Right atrium auricular region (tissue), 2 donors: ENCODE measurements around the gene FBXO21. TPM values are rescaled to one million over a fixed set of nuclear protein-coding genes. Genes with fewer than 3 reads are reported as not detected.

Source experiments
- DNase-seq: peaks from one replicate; pipeline ENCODE4 v3.0.0-alpha.2; 2019; ENCODE audit warnings: low spot score
- H3K27ac ChIP-seq, 2 donors: fragments of 200-600 bp; sonication (generic); 1 replicate in 1 of 2; 2 replicates in 1 of 2; pipeline ENCODE4 v1.5.1; 2016 to 2019
- H3K27me3 ChIP-seq, 2 donors: fragments of 200-600 bp; sonication (generic); one replicate each; pipeline versions ENCODE4 v1.5.1 to v1.6.0; 2017 to 2019
- H3K36me3 ChIP-seq: fragments of 200-600 bp; sonication (generic); one replicate; pipeline ENCODE4 v1.5.1; 2016
- H3K4me1 ChIP-seq, 2 donors: fragments of 200-600 bp; sonication (generic); one replicate each; pipeline versions ENCODE4 v1.5.1 to v1.6.0; 2017 to 2019
- H3K4me3 ChIP-seq, 2 donors: fragments of 200-600 bp; sonication (generic); 1 replicate in 1 of 2; 2 replicates in 1 of 2; pipeline ENCODE4 v1.5.1; 2017 to 2019; ENCODE audit warnings: mild to moderate bottlenecking in 1 of 2, moderate library complexity in 1 of 2
- H3K9me3 ChIP-seq, 2 donors: fragments of 200-600 bp; sonication (generic); one replicate each; pipeline ENCODE4 v1.5.1; 2019
- total RNA-seq, 2 donors: library from RNA; depleted of rRNA; stranded (reverse); fragments of >200 nt; gene quantifications; one replicate each; pipeline ENCODE4 v1.1.0, GENCODE V29; 2016
- TF ChIP-seq, protein P1 (sequence below), 2 donors: fragments of 200-600 bp; sonication (generic); IDR thresholded peaks; one replicate each; pipeline ENCODE4 v1.5.1; 2019; ENCODE audit warnings: antibody characterized with exemption in 2 of 2

FBXO21 gene
- total RNA-seq, 2 donors from 2014 or later = 43.5 to 77.9 TPM

DNA sequence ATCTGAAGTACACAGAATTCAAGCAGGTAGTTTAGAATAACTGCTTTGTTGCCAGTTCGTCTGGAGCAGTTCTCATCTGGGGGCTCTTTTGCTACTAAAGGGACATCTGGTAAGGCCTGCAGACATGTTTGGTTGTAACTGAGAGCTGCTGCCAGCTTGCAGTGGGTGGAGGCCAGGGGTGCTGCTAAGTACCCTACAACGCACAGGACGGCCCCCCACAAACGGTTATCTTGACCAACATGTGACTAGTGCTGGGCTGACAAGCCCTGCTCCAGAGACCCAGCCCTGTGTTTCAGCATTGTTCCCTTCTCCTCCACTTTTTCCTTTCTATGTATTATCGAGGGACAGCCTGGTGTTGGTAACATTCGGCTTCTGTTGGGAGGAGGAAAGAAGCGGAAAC lies 40.8 kb downstream of the FBXO21 start:
- TF ChIP-seq, protein P1, sequence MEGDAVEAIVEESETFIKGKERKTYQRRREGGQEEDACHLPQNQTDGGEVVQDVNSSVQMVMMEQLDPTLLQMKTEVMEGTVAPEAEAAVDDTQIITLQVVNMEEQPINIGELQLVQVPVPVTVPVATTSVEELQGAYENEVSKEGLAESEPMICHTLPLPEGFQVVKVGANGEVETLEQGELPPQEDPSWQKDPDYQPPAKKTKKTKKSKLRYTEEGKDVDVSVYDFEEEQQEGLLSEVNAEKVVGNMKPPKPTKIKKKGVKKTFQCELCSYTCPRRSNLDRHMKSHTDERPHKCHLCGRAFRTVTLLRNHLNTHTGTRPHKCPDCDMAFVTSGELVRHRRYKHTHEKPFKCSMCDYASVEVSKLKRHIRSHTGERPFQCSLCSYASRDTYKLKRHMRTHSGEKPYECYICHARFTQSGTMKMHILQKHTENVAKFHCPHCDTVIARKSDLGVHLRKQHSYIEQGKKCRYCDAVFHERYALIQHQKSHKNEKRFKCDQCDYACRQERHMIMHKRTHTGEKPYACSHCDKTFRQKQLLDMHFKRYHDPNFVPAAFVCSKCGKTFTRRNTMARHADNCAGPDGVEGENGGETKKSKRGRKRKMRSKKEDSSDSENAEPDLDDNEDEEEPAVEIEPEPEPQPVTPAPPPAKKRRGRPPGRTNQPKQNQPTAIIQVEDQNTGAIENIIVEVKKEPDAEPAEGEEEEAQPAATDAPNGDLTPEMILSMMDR (IDR thresholded peaks at IDR 0.05) = no peak
- no peak overlapping the region for H3K4me3 ChIP-seq
- no peak for DNase-seq
- no peaks in the 10 kb centered on the region for H3K4me1 ChIP-seq
- no peaks in the 10 kb centered on the region for H3K27me3 ChIP-seq
- no peak overlapping the region for H3K27ac ChIP-seq
- H3K36me3 ChIP-seq = peaks cover 49% of the 10 kb centered on the region
- no peaks in the 10 kb centered on the region for H3K9me3 ChIP-seq

DNA sequence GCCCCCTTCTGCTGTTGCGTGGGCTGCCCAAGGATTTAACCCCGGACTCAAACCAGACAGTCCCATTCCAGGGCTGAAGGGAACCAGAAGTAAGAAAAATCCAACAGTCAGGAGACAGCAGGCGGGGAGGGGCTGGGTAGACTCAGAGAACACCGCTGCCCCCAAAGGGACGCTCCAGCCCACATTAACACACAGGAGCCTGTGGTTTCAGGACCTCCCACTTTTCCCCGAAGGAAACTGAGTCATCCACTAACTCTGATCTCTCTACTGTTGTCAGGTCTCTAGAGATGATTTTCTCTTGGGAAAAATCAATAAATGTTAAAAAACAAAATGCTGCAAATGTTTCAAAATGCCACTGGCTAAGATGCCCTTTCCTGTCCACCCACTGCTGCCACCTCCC lies 41.6 kb downstream of the FBXO21 start:
- no peak for DNase-seq
- TF ChIP-seq, protein P1 (IDR thresholded peaks at IDR 0.05) = no peak
- Histone ChIP-seq H3K4me1 (no peaks in the 10 kb centered on the region), H3K27ac (no peak overlapping the region), H3K4me3 (no peak overlapping the region), H3K9me3 (no peaks in the 10 kb centered on the region), H3K27me3 (no peaks in the 10 kb centered on the region), H3K36me3 (peaks cover 50% of the 10 kb centered on the region)

DNA sequence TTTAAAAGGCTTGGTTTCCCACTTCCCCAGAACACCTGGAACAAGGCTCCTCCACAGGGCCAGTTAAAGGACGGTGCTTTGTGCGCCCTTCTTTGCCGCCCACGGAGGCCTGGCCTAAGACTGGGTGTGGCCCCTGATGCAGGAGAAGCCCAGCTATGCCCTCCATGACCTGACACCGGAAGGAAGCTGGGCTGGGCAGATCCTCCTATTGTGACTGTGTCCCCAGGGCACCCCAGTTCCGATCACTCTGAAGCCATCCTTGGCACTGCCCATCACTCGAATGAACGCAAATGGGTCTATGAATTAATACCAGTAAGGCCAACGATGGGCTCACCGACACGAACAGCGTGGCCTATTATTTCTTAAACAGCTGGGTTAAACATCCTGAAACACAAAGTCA lies 42.6 kb downstream of the FBXO21 start:
- Histone ChIP-seq H3K36me3 (peaks cover 41% of the 10 kb centered on the region), H3K4me1 (no peaks in the 10 kb centered on the region), H3K4me3 (no peak overlapping the region), H3K9me3 (no peaks in the 10 kb centered on the region), H3K27me3 (no peaks in the 10 kb centered on the region), H3K27ac (no peak overlapping the region)
- TF ChIP-seq, protein P1 (IDR thresholded peaks at IDR 0.05) = no peak
- no peak for DNase-seq

DNA sequence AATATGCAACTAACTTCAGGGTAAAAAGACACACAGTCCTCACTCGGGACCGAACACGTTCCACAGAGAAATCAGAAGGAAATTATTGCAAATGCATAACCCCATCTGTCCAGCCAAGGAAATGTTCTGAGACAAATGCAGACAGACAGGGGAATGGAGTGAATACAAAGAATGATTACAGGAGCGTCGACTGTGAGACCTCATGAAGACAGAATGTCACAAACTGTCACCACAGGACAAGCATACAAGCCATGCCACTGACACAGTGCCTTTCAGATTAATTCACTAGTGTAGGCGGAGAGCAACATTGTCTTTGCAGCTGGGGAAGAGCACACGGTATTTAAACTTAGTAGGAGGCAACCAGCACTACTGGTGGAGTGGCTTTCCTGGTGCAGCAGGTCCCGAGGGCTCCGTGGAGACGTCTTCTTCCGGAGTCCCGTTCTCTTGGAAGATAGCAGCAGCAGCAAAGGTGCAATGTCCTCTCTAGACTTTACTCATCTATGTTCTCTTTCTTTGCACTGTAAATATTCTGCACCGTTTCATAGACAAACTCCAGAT lies 44.6 kb downstream of the FBXO21 start:
- TF ChIP-seq, protein P1 (IDR thresholded peaks at IDR 0.05) = no peak

DNA sequence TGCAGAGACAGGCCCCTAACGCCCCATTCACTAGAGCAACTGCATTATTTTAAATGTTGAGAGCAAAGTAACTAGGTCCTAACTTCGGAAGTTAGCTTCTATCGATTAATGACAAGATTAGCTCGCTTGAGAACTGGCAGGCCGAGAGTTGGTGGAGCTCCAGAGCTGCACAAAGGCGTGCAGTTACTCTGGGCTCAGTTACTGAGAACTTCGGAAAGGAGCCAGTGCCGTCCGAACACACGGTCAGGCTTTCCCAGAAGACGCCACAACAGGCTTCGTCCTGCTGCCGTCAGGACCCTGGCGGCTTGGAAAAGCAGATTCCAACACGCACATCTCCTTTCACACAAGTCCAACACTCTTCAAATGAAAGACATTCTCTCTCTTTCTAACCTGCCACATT lies 45.7 kb downstream of the FBXO21 start:
- H3K36me3 ChIP-seq = peaks cover 30% of the 10 kb centered on the region
- DNase-seq = no peak
- TF ChIP-seq, protein P1 (IDR thresholded peaks at IDR 0.05) = no peak
- no peak overlapping the region for H3K27ac ChIP-seq
- H3K4me1 ChIP-seq = peaks cover 0 to 16% of the 10 kb centered on the region in 2 donors
- H3K9me3 ChIP-seq = no peaks in the 10 kb centered on the region
- H3K4me3 ChIP-seq = no peak overlapping the region
- no peaks in the 10 kb centered on the region for H3K27me3 ChIP-seq

More for the DNA sequence above, 44.6 kb downstream of the FBXO21 start:
- Histone ChIP-seq H3K27ac (no peak overlapping the region), H3K27me3 (no peaks in the 10 kb centered on the region), H3K36me3 (peaks cover 38% of the 10 kb centered on the region), H3K4me3 (no peak overlapping the region), H3K9me3 (no peaks in the 10 kb centered on the region), H3K4me1 (peaks cover 0 to 8% of the 10 kb centered on the region in 2 donors)
- DNase-seq = no peak

DNA sequence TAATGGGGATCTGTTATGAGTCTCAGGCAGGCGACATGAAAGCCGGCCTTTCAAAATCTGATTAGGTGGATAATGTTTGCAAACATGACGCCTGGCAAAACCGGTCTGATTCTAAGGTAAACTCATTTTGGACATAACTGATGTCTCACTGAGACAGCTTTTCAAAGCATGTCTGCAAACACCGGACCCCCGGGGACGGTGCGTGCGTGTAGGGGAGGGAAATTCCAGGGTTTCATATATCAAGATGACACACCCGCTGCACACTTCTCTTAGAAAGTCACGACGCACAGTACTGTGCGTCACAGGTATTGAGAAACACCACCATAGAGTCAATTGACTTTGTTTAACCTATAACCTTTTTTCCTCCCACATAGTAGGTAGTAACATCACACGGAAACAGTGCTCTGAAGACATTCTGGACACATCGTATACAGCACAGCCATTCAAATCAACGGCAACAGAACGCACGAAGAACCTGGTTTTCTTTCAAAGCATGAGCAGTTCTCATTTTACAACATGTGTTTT lies 47.2 kb downstream of the FBXO21 start:
- Histone ChIP-seq H3K27ac (no peak overlapping the region), H3K27me3 (no peaks in the 10 kb centered on the region), H3K36me3 (peaks cover 25% of the 10 kb centered on the region), H3K9me3 (no peaks in the 10 kb centered on the region), H3K4me1 (peaks cover 0 to 16% of the 10 kb centered on the region in 2 donors), H3K4me3 (no peak overlapping the region)
- DNase-seq = no peak
- TF ChIP-seq, protein P1 (IDR thresholded peaks at IDR 0.05) = no peak
